PC-9 (cell line): ENCODE data around the gene RTN4R. TPM values are rescaled to one million over a fixed set of nuclear protein-coding genes. Genes with fewer than 3 reads are reported as not detected.

Source experiments
- BruUV-seq: library from RNA; stranded (reverse); fragments of 400-500 nt; replicated peaks from 2 replicates; lab custom pipeline; 2021; lab: Mats Ljungman, UMichigan
- CTCF ChIA-PET: fragments of 300-600 bp; sonication (Branson Sonifier 250); formaldehyde crosslinking; loops from one replicate; lab custom pipeline; 2022; ENCODE audit warnings: antibody characterized with exemption; lab: Charles Lee
- POLR2A ChIA-PET: fragments of 300-600 bp; sonication (Branson Sonifier 250); formaldehyde crosslinking; loops from one replicate; lab custom pipeline; 2022; ENCODE audit warnings: antibody characterized with exemption; ENCODE audit not compliant: unreplicated experiment; lab: Charles Lee
- DNase-seq, 2 experiments: peaks; one replicate each; pipeline versions ENCODE4 v3.0.0 to v3.0.0-alpha.2; 2015 to 2022; ENCODE audit warnings: mixed read lengths in 1 of 2
- H2AFZ ChIP-seq: fragments of 200-600 bp; sonication (generic); 2 replicates; pipeline ENCODE4 v1.8.1; 2017; ENCODE audit warnings: antibody characterized with exemption
- H3F3A ChIP-seq: fragments of 200-600 bp; sonication (generic); 2 replicates; pipeline ENCODE4 v1.8.1; 2017; ENCODE audit warnings: antibody characterized with exemption, mild to moderate bottlenecking, low read depth; ENCODE audit not compliant: insufficient read depth
- H3K27ac ChIP-seq: fragments of 200-600 bp; sonication (generic); 2 replicates; pipeline ENCODE4 v1.6.1; 2016; ENCODE audit warnings: mixed run types
- H3K27me3 ChIP-seq: fragments of 200-600 bp; sonication (generic); 2 replicates; pipeline ENCODE4 v1.6.1; 2016; ENCODE audit warnings: low read depth, mixed run types; ENCODE audit not compliant: insufficient read depth
- H3K36me3 ChIP-seq: fragments of 200-600 bp; sonication (generic); 2 replicates; pipeline ENCODE4 v1.6.1; 2016; ENCODE audit warnings: low read depth, mixed run types
- H3K4me1 ChIP-seq: fragments of 200-600 bp; sonication (generic); replicated peaks from 2 replicates; pipeline ENCODE4 v1.6.1; 2016; ENCODE audit warnings: mixed run types; ENCODE audit not compliant: insufficient read depth
- H3K4me2 ChIP-seq: fragments of 200-600 bp; sonication (generic); 2 replicates; pipeline ENCODE4 v1.6.1; 2017; ENCODE audit warnings: mixed run types
- H3K4me3 ChIP-seq: fragments of 200-600 bp; sonication (generic); 2 replicates; pipeline ENCODE4 v1.6.1; 2016; ENCODE audit warnings: mixed run types
- H3K79me2 ChIP-seq: fragments of 200-600 bp; sonication (generic); 2 replicates; pipeline ENCODE4 v1.6.1; 2017; ENCODE audit warnings: low read depth, mixed run types
- H3K9me2 ChIP-seq: fragments of 200-600 bp; sonication (generic); 2 replicates; pipeline ENCODE4 v1.8.1; 2017; ENCODE audit warnings: mild to moderate bottlenecking; ENCODE audit not compliant: insufficient read depth
- H3K9me3 ChIP-seq: fragments of 200-600 bp; sonication (generic); 2 replicates; pipeline ENCODE4 v1.8.1; 2016; ENCODE audit warnings: low read depth; ENCODE audit not compliant: insufficient read depth
- H4K20me1 ChIP-seq: fragments of 200-600 bp; sonication (generic); 2 replicates; pipeline ENCODE4 v1.8.1; 2017; ENCODE audit not compliant: insufficient read depth
- EZH2 ChIP-seq: fragments of 200-600 bp; sonication (generic); IDR thresholded peaks from 2 replicates; pipeline ENCODE4 v1.8.0; 2017; ENCODE audit warnings: antibody characterized with exemption, low read depth
- intact Hi-C: fragments of 100-400 bp; cut with micrococcal nuclease; formaldehyde crosslinking; loops from one replicate; pipeline ENCODE4 v1.10.0; 2022; ENCODE audit not compliant: unreplicated experiment
- total RNA-seq: library from RNA; stranded (reverse); gene quantifications from 2 replicates; pipeline ENCODE4 v1.2.3, GENCODE V29; 2021
- TF ChIP-seq, protein P1 (sequence below): fragments of 200-600 bp; sonication (generic); conservative IDR thresholded peaks from 2 replicates; pipeline ENCODE4 v1.6.1; 2017; ENCODE audit warnings: mixed run types, antibody characterized with exemption, mild to moderate bottlenecking, moderate library complexity

The RTN4R gene
- total RNA-seq, 1 experiment from 2014 or later, result 5.0 TPM

DNA sequence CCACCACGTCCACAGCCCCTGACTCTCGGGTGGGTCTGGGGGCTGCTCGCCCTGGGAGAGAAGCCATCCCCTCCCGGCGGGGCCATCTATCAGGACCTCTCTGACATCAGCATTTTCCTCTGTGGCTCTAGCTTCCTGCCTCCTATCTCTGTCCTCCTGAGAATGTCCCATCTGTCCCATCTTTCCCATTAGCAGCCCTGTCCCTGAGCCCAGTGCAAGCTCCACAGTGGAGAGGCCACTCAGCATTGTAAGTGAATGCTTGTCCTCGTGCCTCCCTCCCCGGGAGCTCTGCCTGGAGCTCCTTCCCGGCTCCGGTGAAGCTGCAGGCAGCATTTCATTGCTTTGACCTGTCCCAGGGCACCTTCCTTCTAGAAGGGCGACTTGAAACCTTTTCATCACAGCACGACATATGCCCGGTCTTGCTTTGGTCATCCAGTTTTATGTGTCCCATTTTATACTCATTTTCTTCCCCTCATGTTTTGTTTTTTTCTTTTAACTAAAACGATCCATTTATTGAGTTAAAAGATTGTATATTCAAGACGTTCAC, 49.7 kb downstream of the RTN4R start:
- Histone ChIP-seq H3K27me3 (no peaks in the 10 kb centered on the region), H3K4me2 (no peak overlapping the region), H3K36me3 (no peaks in the 10 kb centered on the region), H3K9me2 (no peaks in the 10 kb centered on the region), H3K9me3 (no peaks in the 10 kb centered on the region), H4K20me1 (no peaks in the 10 kb centered on the region), H3K27ac (no peak overlapping the region), H3K79me2 (no peaks in the 10 kb centered on the region), H3F3A (no peaks in the 10 kb centered on the region), H2AFZ (no peak overlapping the region), H3K4me3 (no peak overlapping the region), H3K4me1 (no peaks in the 10 kb centered on the region)
- no TSS peak for BruUV-seq
- POLR2A ChIA-PET, result no interaction called here
- intact Hi-C loops, result no loop called here
- CTCF ChIA-PET, result no interaction called here
- TF ChIP-seq, protein P1, sequence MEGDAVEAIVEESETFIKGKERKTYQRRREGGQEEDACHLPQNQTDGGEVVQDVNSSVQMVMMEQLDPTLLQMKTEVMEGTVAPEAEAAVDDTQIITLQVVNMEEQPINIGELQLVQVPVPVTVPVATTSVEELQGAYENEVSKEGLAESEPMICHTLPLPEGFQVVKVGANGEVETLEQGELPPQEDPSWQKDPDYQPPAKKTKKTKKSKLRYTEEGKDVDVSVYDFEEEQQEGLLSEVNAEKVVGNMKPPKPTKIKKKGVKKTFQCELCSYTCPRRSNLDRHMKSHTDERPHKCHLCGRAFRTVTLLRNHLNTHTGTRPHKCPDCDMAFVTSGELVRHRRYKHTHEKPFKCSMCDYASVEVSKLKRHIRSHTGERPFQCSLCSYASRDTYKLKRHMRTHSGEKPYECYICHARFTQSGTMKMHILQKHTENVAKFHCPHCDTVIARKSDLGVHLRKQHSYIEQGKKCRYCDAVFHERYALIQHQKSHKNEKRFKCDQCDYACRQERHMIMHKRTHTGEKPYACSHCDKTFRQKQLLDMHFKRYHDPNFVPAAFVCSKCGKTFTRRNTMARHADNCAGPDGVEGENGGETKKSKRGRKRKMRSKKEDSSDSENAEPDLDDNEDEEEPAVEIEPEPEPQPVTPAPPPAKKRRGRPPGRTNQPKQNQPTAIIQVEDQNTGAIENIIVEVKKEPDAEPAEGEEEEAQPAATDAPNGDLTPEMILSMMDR, result no peak
- TF ChIP-seq EZH2, result no peak
- DNase-seq, result no peak

DNA sequence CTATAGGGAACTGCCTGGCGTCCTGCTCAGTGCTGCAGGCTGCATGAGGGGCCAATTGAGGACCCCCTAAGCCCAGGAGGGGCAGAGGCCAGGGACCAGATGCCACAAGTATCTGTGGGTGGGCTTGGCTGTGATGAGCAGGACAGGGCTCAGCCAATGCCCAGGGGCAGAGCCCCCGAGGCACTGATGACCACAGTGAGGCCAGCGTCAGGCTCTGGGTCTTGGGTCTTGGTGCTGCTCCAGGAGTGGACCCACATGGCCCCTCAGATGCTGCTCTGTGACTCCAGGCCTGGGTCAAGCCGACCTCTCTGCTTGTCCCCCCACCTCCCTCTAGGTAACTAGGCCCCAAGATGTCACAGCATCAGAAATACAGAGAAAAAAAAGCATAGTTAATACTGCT, 50.6 kb downstream of the RTN4R start:
- POLR2A ChIA-PET, result no interaction called here
- intact Hi-C loops, result no loop called here
- H3K4me3 ChIP-seq, result no peak overlapping the region
- BruUV-seq, result no TSS peak
- no peak for TF ChIP-seq EZH2
- TF ChIP-seq, protein P1, result no peak
- no peaks in the 10 kb centered on the region for H3K36me3 ChIP-seq
- H3K79me2 ChIP-seq, result no peaks in the 10 kb centered on the region
- H3F3A ChIP-seq, result no peaks in the 10 kb centered on the region
- H3K27me3 ChIP-seq, result no peaks in the 10 kb centered on the region
- no peak for DNase-seq
- no peaks in the 10 kb centered on the region for H4K20me1 ChIP-seq
- H3K4me2 ChIP-seq, result no peak overlapping the region
- H2AFZ ChIP-seq, result no peak overlapping the region
- H3K4me1 ChIP-seq, result no peaks in the 10 kb centered on the region
- CTCF ChIA-PET, result no interaction called here
- no peak overlapping the region for H3K27ac ChIP-seq
- no peaks in the 10 kb centered on the region for H3K9me2 ChIP-seq
- H3K9me3 ChIP-seq, result no peaks in the 10 kb centered on the region

DNA sequence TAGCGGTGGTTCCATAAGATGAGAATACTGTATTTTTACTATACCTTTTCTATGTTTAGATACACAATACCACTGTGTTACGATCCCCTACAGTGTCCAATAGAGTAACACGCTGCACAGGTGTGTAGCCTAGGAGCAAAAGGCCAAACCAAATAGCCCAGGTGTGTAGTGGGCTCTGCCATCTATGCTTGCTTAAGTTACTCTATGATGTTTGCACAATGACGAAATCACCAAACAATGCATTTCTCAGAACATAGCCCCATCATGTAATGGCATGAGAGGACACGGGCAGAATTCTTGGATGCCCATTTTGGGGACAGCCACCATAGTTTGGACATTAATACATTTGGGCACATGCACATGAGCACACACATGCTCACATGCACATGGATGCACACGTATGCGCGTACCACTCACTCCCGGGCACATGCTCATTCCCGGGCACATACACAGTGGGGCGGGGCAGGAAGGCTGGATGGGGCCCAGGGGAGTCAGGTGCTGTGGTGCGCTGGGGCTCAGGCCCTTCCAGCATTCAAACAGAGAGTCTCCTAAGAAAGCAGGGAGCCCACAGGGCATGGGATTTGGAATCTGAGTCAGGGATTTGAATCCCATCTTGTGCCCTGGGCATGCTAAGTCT, 51.1 kb downstream of the RTN4R start:
- Histone ChIP-seq H3K27ac (no peak overlapping the region), H3F3A (no peaks in the 10 kb centered on the region), H3K9me2 (no peaks in the 10 kb centered on the region), H3K4me2 (no peak overlapping the region), H3K4me3 (no peak overlapping the region), H3K4me1 (no peaks in the 10 kb centered on the region), H2AFZ (no peak overlapping the region), H3K36me3 (no peaks in the 10 kb centered on the region), H3K9me3 (no peaks in the 10 kb centered on the region), H3K27me3 (no peaks in the 10 kb centered on the region), H3K79me2 (no peaks in the 10 kb centered on the region), H4K20me1 (no peaks in the 10 kb centered on the region)
- no peak for TF ChIP-seq EZH2
- TF ChIP-seq, protein P1, result no peak
- BruUV-seq, result no TSS peak
- CTCF ChIA-PET, result no interaction called here
- POLR2A ChIA-PET, result no interaction called here
- no peak for DNase-seq
- intact Hi-C loops, result no loop called here
